K562 (cell line): Measurements from ENCODE around the gene RBM7. TPM values are rescaled to one million over a fixed set of nuclear protein-coding genes. Genes with fewer than 3 reads are reported as not detected.

Source experiments
- BRD9 ChIP-seq: fragments of 450-650 bp; IDR thresholded peaks from 2 replicates; pipeline ENCODE4 v1.6.1; 2018; ENCODE audit warnings: low read depth; ENCODE audit not compliant: partially characterized antibody
- CBX8 ChIP-seq: fragments of 200-600 bp; sonication (generic); IDR thresholded peaks from 2 replicates; pipeline ENCODE4 v1.6.1; 2012; ENCODE audit warnings: borderline replicate concordance, mixed run types, low read depth, mild to moderate bottlenecking, moderate library complexity, mixed read lengths, low read length, control low read depth, inconsistent platforms; ENCODE audit not compliant: poor library complexity, severe bottlenecking; ENCODE audit errors: extremely low read depth
- FOXK2 ChIP-seq, 2 experiments: fragments of 450-650 bp; IDR thresholded peaks in 1 of 2; conservative IDR thresholded peaks in 1 of 2; 2 replicates each; pipeline ENCODE4 v1.6.1; 2016; ENCODE audit warnings: low read depth in 2 of 2, mild to moderate bottlenecking in 1 of 2
- HNRNPK ChIP-seq: fragments of 200-400 bp; formaldehyde crosslinking; IDR thresholded peaks from one replicate; pipeline ENCODE4 v1.6.1; 2018; ENCODE audit warnings: mild to moderate bottlenecking, low read depth, low read length; ENCODE audit not compliant: poor library complexity, severe bottlenecking
- MLLT1 ChIP-seq, 2 experiments: fragments of 450-650 bp; IDR thresholded peaks; 2 replicates each; pipeline ENCODE4 v1.6.1; 2016
- NEUROD1 ChIP-seq: fragments of 150-350 bp; IDR thresholded peaks from 2 replicates; pipeline ENCODE4 v1.6.1; 2014; ENCODE audit warnings: borderline replicate concordance, low read length, low read depth; ENCODE audit not compliant: partially characterized antibody
- PHB2 ChIP-seq: fragments of 450-650 bp; IDR thresholded peaks from 2 replicates; pipeline ENCODE4 v1.6.1; 2017; ENCODE audit warnings: low read depth
- PHTF2 ChIP-seq: fragments of 250-450 bp; sonication (Bioruptor Pico); IDR thresholded peaks from 2 replicates; pipeline ENCODE4 v1.5.0; 2021; ENCODE audit warnings: mild to moderate bottlenecking
- RNF2 ChIP-seq: sonication (generic); IDR thresholded peaks from 2 replicates; pipeline ENCODE4 v1.6.1; 2016
- TAF7 ChIP-seq: fragments of 450-650 bp; IDR thresholded peaks from 2 replicates; pipeline ENCODE4 v1.6.1; 2016; ENCODE audit warnings: missing genetic modification characterization, missing compliant biosample characterization
- ZBTB40 ChIP-seq, 2 experiments: fragments of 450-650 bp in 1 of 2; sonication (generic) in 1 of 2; formaldehyde crosslinking in 1 of 2; IDR thresholded peaks; 2 replicates each; pipeline versions ENCODE4 v1.7.1 to v1.9.0; 2016 to 2022; ENCODE audit warnings: inconsistent platforms in 1 of 2, mild to moderate bottlenecking in 1 of 2, missing genetic modification reagents in 1 of 2
- ZNF232 ChIP-seq: sonication (generic); formaldehyde crosslinking; IDR thresholded peaks from 2 replicates; pipeline ENCODE4 v1.8.0; 2022; ENCODE audit warnings: mild to moderate bottlenecking, missing genetic modification reagents
- ZNF24 ChIP-seq: fragments of 450-650 bp; IDR thresholded peaks from 2 replicates; pipeline ENCODE4 v1.6.1; 2016
- ZNF740 ChIP-seq, 3 experiments: fragments of 200-800 bp in 1 of 3; sonication (Bioruptor generic) in 1 of 3; sonication (generic) in 1 of 3; formaldehyde crosslinking in 1 of 3; IDR thresholded peaks; 2 replicates each; pipeline versions ENCODE4 v1.6.1 to v1.8.0; 2016 to 2022; ENCODE audit warnings: mild to moderate bottlenecking in 2 of 3, missing compliant biosample characterization in 2 of 3, missing genetic modification characterization in 2 of 3, missing genetic modification reagents in 1 of 3
- polyA plus RNA-seq, 8 experiments: library from polyadenylated mRNA; depleted of rRNA in 4 of 8; stranded (reverse) in 5 of 8; unstranded in 3 of 8; fragments of >200 nt; fragmentation: Nextera tagmentation in 2 of 8; fragmentation: Illumina TruSeq in 1 of 8; extraction: Ambion mirVana in 2 of 8; extraction: Trizol in 1 of 8; gene quantifications; 2 replicates each; pipeline versions ENCODE4 v1.2.1 to v1.2.3, GENCODE V29; 2011 to 2014; ENCODE audit warnings: inconsistent platforms in 1 of 8, missing spikeins in 1 of 8
- total RNA-seq, 7 experiments: library from RNA; depleted of rRNA in 6 of 7; stranded (reverse); fragments of >200 nt in 6 of 7; fragmentation: Illumina TruSeq in 2 of 7; extraction: Trizol in 2 of 7; gene quantifications; 2 replicates each; pipeline versions ENCODE4 v1.2.1 to v1.2.3, GENCODE V29; 2011 to 2021; ENCODE audit warnings: low replicate concordance in 1 of 7
- TF ChIP-seq, protein P1 (sequence below): sonication (generic); formaldehyde crosslinking; IDR thresholded peaks from 2 replicates; pipeline ENCODE4 v1.9.0; 2022; ENCODE audit warnings: mild to moderate bottlenecking, missing genetic modification reagents

The RBM7 gene
- total and polyA plus RNA-seq, 9 of the 15 experiments (the other 6 are each of a cell fraction or from before 2014, with no cell fraction given) = 26.0 to 76.8 (median 49.6) TPM

GRCh38 chr11:114400915-114401223, 403 bp downstream of the RBM7 start (continued):
- peak; percentile 29; the same call in 1 of the 2 replicates for TF ChIP-seq ZBTB40 (IDR thresholded peaks at IDR 0.05)
- TF ChIP-seq ZBTB40 (CRISPR knock-in tag; IDR thresholded peaks at IDR 0.05) = no peak
- TF ChIP-seq TAF7 (tag) = no peak
- TF ChIP-seq, protein P1, sequence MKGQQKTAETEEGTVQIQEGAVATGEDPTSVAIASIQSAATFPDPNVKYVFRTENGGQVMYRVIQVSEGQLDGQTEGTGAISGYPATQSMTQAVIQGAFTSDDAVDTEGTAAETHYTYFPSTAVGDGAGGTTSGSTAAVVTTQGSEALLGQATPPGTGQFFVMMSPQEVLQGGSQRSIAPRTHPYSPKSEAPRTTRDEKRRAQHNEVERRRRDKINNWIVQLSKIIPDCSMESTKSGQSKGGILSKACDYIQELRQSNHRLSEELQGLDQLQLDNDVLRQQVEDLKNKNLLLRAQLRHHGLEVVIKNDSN (CRISPR knock-in tag) = no peak
- no peak for TF ChIP-seq NEUROD1
- TF ChIP-seq MLLT1 (IDR thresholded peaks at IDR 0.05) = peak; percentile 72; a peak in 1 of 4 replicates
- TF ChIP-seq HNRNPK = no peak
- no peak for TF ChIP-seq FOXK2 (conservative IDR thresholded peaks at IDR 0.05 in 1 of 2, IDR thresholded peaks at IDR 0.05 in 1 of 2; ENCODE audit: low read depth in 2 of 2)
- TF ChIP-seq BRD9 = peak; percentile 88
- TF ChIP-seq ZNF232 (CRISPR knock-in tag) = no peak
- TF ChIP-seq PHTF2 = no peak
- TF ChIP-seq PHB2 = no peak
- no peak for TF ChIP-seq CBX8
- no peak for TF ChIP-seq RNF2
- TF ChIP-seq ZNF24 = 0 out of 2 replicates have a peak, but pooled peaks have one; percentile 11
- 0 out of 2 replicates have a peak, but pooled peaks have one; percentile 20 for TF ChIP-seq ZNF740 (CRISPR knock-in tag; IDR thresholded peaks at IDR 0.05)
- no peak for TF ChIP-seq ZNF740 (tag; IDR thresholded peaks at IDR 0.05)
